Stimulated activated effector memory CD8-positive, alpha-beta T cell treated with anti-CD3 and anti-CD28 coated beads, Interleukin-12 subunit alpha, Interleukin-12 subunit beta, amount 100 ng/mL, for 72 hours (primary cell): Measurements from ENCODE around the gene SOAT1.
A peak's percentile ranks its signal among the peaks of the same experiment; 100 is the strongest.

ENCODE experiments used
- ATAC-seq: fragments of 150-1000 bp; cut with Tn5 transposase; 2 replicates; pipeline ENCODE4 v1.10.0; 2021
- DNase-seq, 2 donors: peaks; one replicate each; pipeline ENCODE4 v3.0.0; 2021 to 2022; ENCODE audit warnings: low spot score in 2 of 2
- H3K27ac Mint-ChIP-seq: one replicate; pipeline ENCODE4 v1.8.0; 2022; ENCODE audit warnings: mild to moderate bottlenecking, mixed read lengths
- H3K36me3 Mint-ChIP-seq: one replicate; pipeline ENCODE4 v1.8.0; 2022; ENCODE audit warnings: mild to moderate bottlenecking, mixed read lengths
- H3K4me1 Mint-ChIP-seq: one replicate; pipeline ENCODE4 v1.8.0; 2022; ENCODE audit warnings: mixed read lengths
- H3K4me3 Mint-ChIP-seq: one replicate; pipeline ENCODE4 v1.8.0; 2022; ENCODE audit warnings: mild to moderate bottlenecking, mixed read lengths
- H3K9me3 Mint-ChIP-seq: one replicate; pipeline ENCODE4 v1.8.0; 2022; ENCODE audit warnings: mixed read lengths

SOAT1 gene

DNA sequence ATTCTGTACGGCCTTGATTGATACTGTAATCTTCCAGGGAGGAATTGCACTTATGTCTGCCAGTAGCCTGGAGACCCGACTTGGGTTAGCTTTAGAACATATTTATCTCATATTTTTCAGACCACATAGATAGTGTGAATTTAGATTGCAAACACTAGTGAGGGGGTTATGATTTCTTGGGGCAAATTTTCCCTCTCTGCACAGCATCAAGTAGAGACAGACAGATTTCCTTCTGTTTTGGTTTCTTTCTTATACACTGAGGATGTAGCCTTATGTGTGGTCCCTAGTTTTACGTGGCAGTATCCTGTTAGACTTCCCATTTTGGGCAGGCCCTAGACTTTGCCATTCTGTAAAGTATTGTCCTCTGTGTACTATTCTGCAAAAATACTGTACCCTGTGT lies 29.0 kb downstream of the SOAT1 start:
- Mint-ChIP-seq H3K27ac (no peak overlapping the region), H3K9me3 (no peaks in the 10 kb centered on the region), H3K4me1 (peaks cover 13% of the 10 kb centered on the region), H3K36me3 (peaks cover 76% of the 10 kb centered on the region), H3K4me3 (no peak overlapping the region)
- ATAC-seq (no peak), DNase-seq (no peak)

DNA sequence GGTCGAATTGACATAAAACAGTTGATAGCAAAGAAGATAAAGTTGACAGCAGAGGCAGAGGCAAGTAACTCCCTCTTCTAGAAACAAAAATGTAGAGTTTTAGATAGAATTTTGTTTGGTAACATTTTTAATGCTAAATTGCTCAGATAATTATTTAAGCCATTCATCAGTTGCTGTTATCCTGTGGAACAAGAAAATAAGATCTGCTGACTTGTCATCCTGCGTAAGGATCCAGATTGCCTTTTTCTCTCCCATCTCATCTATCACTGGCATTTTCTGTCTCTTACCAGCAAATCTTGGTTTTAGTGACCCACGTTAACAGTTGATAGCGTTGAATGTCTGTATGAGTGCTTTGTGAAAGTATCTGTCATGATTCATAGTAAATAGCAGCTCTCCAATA lies 29.8 kb downstream of the SOAT1 start:
- Mint-ChIP-seq H3K4me3 (no peak overlapping the region), H3K4me1 (peaks cover 13% of the 10 kb centered on the region), H3K36me3 (peaks cover 83% of the 10 kb centered on the region), H3K27ac (peak overlapping the region; percentile 58), H3K9me3 (no peaks in the 10 kb centered on the region)
- DNase-seq = no peak
- no peak for ATAC-seq

DNA sequence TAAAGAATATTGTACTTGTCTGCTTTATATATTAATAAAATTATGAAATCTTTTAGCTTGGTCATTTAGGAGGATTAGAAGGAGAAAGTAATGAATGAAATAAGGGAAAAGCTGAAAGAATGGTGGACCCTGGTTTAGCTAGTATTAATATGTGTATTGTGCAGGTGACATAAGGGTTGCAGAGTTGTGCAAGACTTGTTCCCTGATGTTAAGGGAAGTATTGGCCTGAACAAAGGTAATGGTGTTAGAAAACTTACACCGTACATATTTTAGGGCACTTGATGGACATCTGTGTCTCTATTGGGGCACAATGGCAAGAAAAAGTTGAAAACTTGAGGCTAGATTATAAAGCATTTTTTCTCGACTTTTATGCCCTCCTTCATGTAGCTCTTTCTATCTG lies 32.2 kb downstream of the SOAT1 start:
- H3K27ac Mint-ChIP-seq = no peak overlapping the region
- H3K4me3 Mint-ChIP-seq = no peak overlapping the region
- DNase-seq (no peak), ATAC-seq (no peak)
- H3K9me3 Mint-ChIP-seq = no peaks in the 10 kb centered on the region
- H3K36me3 Mint-ChIP-seq = peaks cover 68% of the 10 kb centered on the region
- H3K4me1 Mint-ChIP-seq = peaks cover 19% of the 10 kb centered on the region

DNA sequence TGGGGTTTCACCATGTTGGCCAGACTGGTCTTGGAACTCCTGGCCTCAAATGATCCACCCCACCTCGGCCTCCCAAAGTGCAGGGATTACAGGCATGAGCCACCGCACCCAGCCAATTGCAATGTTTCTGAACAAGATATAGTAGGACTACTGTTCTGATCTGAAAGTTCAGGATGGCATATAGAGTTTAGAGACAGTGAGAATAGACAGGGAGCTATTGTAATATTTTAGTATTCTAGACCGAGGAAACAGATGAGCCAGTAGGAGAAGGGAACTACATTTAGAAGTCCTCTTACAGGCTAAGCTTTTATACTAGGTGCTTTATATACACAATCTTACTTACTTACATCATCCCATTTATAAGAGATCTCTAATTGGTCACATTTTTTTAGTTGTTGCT lies 33.1 kb downstream of the SOAT1 start:
- Mint-ChIP-seq H3K4me3 (no peak overlapping the region), H3K27ac (no peak overlapping the region), H3K4me1 (peaks cover 16% of the 10 kb centered on the region), H3K9me3 (no peaks in the 10 kb centered on the region), H3K36me3 (peaks cover 64% of the 10 kb centered on the region)
- DNase-seq (no peak), ATAC-seq (no peak)

DNA sequence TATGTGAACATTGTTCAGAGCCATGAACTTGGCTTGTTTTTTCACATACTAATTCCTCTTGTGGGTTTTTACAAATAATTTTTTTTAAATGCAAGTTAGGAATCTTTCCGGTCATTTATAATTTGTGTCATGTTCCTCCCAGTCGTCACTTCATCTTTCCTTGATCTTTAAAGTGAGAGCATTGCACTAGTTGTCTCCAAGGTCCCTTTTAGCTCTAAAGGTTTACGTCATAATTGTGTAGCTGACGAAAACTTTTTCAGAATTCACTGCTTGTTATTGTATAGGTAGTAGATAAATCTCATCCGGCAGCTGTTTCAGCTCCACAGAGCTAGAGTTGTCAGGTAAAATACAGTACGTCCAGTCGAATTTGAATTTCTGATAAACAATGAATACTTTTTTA lies 33.6 kb downstream of the SOAT1 start:
- Mint-ChIP-seq H3K27ac (no peak overlapping the region), H3K4me1 (peaks cover 11% of the 10 kb centered on the region), H3K36me3 (peaks cover 60% of the 10 kb centered on the region), H3K9me3 (no peaks in the 10 kb centered on the region), H3K4me3 (no peak overlapping the region)
- DNase-seq = no peak
- ATAC-seq = no peak

DNA sequence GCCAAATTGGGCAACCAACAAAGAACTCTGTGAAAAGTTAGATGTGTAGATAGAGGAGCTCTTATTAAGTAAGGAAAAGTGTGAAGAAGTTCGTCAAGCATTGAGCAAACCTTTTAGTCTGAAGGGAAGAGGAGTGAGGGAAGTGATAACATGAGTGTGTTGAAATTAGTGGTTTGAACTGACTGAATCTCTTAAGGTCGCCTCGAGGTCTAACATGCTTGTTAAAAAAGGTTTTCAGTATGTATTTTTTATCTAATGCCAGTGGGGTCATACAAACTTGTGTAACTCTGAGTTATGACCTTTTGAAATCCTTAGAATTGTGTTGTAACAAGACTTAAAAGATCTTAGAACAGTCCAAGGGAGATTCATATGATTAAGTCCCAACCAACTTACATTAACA lies 34.1 kb downstream of the SOAT1 start:
- Mint-ChIP-seq H3K4me1 (peaks cover 7% of the 10 kb centered on the region), H3K9me3 (no peaks in the 10 kb centered on the region), H3K4me3 (no peak overlapping the region), H3K36me3 (peaks cover 55% of the 10 kb centered on the region), H3K27ac (no peak overlapping the region)
- DNase-seq (no peak), ATAC-seq (no peak)

DNA sequence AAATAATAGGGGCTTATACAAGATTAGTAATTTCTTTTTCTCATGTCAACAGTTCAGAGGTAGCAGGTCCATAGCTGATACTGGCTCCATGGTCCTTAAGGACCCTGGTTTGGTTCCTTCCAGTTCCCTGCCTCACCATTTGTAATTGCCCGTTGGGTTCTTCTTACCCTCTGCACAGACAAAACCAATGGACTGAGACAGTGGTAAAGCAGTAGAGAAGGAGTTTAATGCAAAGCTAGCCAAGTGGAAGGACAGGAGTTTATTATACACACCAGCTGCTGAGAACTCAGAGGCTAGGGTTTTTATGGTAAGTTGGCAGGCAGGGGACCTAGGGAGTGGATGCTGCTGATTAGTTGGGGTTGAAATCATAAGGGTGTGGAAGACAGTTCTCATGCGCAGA lies 36.3 kb downstream of the SOAT1 start:
- Mint-ChIP-seq H3K27ac (no peak overlapping the region), H3K4me3 (no peak overlapping the region), H3K36me3 (peaks cover 39% of the 10 kb centered on the region)

DNA sequence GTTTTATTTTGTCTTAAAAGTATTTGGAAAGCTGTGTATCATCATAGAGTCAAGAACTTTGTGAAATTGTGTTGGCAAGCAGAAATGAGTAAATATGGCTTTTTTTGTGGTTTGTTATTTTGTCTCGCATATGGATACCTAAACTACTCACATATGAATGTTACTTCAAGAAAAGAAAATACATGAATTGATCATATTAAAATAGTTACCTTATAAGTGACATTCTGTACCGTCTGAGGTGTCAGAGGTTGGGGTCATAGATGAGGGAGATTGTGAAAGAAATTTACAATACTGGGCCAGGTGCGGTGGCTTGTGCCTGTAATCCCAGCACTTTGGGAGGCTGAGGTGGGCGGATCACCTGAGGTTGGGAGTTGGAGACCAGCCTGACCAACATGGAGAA lies 40.8 kb downstream of the SOAT1 start:
- ATAC-seq (peak; percentile 82), DNase-seq (no peak)
- Mint-ChIP-seq H3K36me3 (peaks cover 39% of the 10 kb centered on the region), H3K4me1 (peaks cover 12% of the 10 kb centered on the region), H3K4me3 (no peak overlapping the region), H3K27ac (no peak overlapping the region), H3K9me3 (no peaks in the 10 kb centered on the region)

More for the DNA sequence above, 36.3 kb downstream of the SOAT1 start:
- H3K4me1 Mint-ChIP-seq = peaks cover 12% of the 10 kb centered on the region
- DNase-seq (no peak), ATAC-seq (no peak)
- no peaks in the 10 kb centered on the region for H3K9me3 Mint-ChIP-seq

DNA sequence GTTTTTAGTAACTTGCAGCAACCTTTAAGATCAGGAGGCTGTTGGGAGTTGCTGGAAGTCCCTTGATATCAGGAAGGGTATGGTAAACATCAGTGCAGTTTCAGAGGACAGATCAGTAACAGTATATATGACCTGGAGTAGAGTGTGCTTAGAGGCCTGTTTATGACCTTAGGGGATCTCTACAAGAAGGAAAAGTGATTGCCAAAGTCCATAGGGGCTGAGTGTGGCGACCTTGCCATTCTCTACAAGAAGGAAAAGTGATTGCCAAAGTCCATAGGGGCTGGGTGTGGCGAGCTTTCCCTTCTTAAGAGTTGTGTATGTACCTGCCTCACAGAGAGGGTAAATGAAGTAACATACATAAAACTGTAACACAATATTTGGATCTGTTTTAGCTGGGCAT lies 43.7 kb downstream of the SOAT1 start:
- Mint-ChIP-seq H3K9me3 (no peaks in the 10 kb centered on the region), H3K4me3 (no peak overlapping the region), H3K27ac (no peak overlapping the region), H3K36me3 (peaks cover 65% of the 10 kb centered on the region), H3K4me1 (peaks cover 7% of the 10 kb centered on the region)
- DNase-seq = no peak
- no peak for ATAC-seq

DNA sequence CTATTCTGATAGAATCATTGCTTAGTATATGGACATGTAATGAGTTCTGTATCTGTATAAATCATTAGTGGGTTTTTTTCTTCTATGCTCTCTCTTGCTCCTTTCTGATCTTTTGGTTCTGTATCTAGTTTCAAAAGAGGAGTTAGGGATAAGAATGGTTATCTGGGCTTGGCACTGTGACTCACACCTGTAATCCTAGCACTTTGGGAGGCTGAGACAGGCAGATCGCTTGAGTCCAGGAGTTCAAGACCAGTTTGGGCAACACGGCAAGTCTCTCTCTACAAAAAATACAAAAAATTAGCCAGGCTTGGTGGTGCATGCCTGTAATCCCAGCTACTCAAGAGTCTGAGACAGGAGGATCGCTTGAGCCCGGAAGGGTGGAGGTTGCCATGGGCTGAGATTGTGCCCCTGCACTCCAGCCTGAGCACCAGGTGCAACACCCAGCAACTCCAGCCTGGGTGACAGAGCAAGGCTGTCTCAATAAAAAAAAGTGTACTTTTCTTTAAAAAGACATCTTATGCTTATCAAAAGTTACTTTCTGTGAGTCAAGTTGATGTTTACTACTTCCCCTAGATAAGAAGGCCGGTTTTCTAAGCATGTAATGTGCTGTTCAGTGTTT lies 44.5 kb downstream of the SOAT1 start:
- no peak for DNase-seq
- Mint-ChIP-seq H3K36me3 (peaks cover 72% of the 10 kb centered on the region), H3K27ac (no peak overlapping the region), H3K4me3 (no peak overlapping the region), H3K9me3 (no peaks in the 10 kb centered on the region), H3K4me1 (peaks cover 7% of the 10 kb centered on the region)
- no peak for ATAC-seq

DNA sequence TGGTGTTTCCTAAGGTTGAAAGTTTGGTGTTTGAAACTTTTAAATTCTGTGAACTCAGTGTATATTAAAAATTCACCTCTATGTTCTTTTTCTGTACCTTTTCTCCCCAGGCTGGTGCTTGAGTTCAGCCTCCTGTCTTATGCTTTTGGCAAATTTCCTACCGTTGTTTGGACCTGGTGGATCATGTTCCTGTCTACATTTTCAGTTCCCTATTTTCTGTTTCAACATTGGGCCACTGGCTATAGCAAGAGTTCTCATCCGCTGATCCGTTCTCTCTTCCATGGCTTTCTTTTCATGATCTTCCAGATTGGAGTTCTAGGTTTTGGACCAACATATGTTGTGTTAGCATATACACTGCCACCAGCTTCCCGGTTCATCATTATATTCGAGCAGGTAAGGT lies 47.3 kb downstream of the SOAT1 start:
- no peak for ATAC-seq
- Mint-ChIP-seq H3K9me3 (no peaks in the 10 kb centered on the region), H3K4me1 (no peaks in the 10 kb centered on the region), H3K27ac (no peak overlapping the region), H3K36me3 (peaks cover 84% of the 10 kb centered on the region), H3K4me3 (no peak overlapping the region)
- DNase-seq = no peak

DNA sequence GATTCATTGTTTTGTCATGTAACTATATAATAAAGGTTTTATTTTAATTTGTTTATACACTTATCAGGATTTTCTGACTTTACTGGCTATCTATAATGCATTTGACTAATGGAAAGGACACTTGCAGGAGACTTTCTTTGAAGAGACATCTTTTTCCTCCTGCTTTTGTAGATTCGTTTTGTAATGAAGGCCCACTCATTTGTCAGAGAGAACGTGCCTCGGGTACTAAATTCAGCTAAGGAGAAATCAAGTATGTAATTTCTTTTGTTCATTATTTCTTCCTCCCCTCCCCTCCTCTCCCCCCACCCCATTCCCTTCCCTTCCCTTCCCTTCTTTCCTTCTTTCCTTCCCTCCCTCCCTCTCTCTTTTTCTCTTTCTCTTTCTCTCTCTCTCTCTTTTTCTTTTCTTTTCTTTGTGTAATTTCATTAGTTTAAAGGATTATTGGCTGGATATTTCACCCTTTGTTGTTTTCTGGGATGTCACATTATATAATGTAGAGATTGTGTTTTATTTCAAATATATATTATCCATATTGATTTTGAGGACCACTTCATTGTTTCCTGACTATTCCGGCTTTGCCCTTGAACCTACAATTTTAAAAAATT lies 48.4 kb downstream of the SOAT1 start:
- Mint-ChIP-seq H3K4me3 (no peak overlapping the region), H3K36me3 (peaks cover 88% of the 10 kb centered on the region), H3K9me3 (no peaks in the 10 kb centered on the region), H3K27ac (no peak overlapping the region), H3K4me1 (no peaks in the 10 kb centered on the region)
- DNase-seq (no peak), ATAC-seq (no peak)

DNA sequence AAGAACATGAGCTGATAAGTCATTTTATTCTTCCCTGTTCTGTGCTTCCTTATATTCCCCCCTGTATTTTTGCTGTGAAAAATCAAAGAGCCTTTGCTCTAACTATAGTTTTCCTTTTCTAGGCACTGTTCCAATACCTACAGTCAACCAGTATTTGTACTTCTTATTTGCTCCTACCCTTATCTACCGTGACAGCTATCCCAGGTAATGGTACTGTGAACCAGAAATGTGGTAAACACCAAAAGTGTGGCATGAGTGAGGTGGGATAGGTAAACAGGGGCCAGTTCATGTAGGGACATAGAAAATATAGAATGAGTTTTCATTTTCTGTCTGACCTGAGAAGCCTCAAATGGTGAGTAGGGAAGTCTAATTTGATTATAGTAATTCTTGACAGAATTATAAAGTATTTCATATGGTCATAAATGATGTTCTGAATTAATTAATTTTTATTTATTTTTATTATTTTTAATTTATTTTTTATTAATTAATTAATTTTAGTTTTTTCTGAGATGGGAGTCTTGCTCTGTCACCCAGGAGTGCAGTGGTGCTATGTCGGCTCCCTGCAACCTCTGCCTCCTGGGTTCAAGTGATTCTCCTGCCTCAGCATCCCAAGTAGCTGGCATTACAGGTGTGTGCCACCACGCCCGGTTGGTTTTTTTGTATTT lies 49.3 kb downstream of the SOAT1 start:
- DNase-seq (no peak), ATAC-seq (no peak)
- no peaks in the 10 kb centered on the region for H3K9me3 Mint-ChIP-seq
- no peak overlapping the region for H3K4me3 Mint-ChIP-seq
- no peak overlapping the region for H3K27ac Mint-ChIP-seq
- H3K4me1 Mint-ChIP-seq = no peaks in the 10 kb centered on the region
- peaks cover 93% of the 10 kb centered on the region for H3K36me3 Mint-ChIP-seq

DNA sequence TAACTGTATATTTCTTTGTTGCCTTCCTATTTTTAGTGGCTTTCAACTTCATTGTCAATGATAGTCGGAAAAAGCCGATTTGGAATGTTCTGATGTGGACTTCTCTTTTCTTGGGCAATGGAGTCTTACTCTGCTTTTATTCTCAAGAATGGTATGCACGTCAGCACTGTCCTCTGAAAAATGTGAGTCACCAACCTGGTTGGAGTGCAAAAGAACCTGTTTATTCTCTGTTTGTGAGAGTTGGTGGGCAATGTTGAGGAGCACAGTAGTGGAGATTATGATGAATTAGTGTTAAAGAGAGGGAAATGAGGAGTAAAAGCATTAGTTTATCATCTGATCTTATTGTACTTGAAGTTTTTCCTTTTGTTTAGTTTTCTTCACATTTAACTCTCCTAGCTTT lies 57.7 kb downstream of the SOAT1 start:
- ATAC-seq (no peak), DNase-seq (no peak)
- peaks cover 14% of the 10 kb centered on the region for H3K4me1 Mint-ChIP-seq
- H3K4me3 Mint-ChIP-seq = no peak overlapping the region
- peak overlapping the region; percentile 63 for H3K27ac Mint-ChIP-seq
- no peaks in the 10 kb centered on the region for H3K9me3 Mint-ChIP-seq
- H3K36me3 Mint-ChIP-seq = peaks cover 87% of the 10 kb centered on the region

DNA sequence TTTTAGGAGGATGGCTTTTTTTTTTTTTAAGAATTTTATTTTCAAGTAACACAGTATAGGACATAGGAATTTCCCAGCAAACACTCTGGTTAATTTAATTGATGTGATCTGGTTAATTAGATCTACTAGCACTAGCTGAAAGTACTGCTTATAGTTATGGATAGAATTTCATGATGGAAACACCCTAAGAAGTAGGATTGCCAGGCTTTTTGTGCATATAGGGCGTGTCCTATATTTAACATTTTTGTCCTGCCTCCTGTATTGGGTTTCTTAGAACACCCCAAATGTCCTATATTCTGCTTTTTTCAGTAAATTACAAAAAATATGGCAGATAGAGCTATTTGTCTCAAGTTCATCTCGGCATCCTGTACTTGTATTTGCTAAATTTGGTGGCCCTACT lies 58.6 kb downstream of the SOAT1 start:
- H3K27ac Mint-ChIP-seq = peak overlapping the region; percentile 6
- H3K4me1 Mint-ChIP-seq = peaks cover 14% of the 10 kb centered on the region
- ATAC-seq = no peak
- no peak for DNase-seq
- H3K4me3 Mint-ChIP-seq = no peak overlapping the region
- H3K36me3 Mint-ChIP-seq = peaks cover 83% of the 10 kb centered on the region
- H3K9me3 Mint-ChIP-seq = no peaks in the 10 kb centered on the region

DNA sequence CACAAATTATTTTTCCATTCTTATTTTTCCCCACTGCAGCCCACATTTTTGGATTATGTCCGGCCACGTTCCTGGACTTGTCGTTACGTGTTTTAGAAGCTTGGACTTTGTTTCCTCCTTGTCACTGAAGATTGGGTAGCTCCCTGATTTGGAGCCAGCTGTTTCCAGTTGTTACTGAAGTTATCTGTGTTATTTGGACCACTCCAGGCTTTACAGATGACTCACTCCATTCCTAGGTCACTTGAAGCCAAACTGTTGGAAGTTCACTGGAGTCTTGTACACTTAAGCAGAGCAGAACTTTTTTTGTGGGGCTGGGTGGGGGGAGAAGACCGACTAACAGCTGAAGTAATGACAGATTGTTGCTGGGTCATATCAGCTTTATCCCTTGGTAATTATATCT lies 59.9 kb downstream of the SOAT1 start:
- Mint-ChIP-seq H3K27ac (no peak overlapping the region), H3K4me1 (peaks cover 14% of the 10 kb centered on the region), H3K36me3 (peaks cover 69% of the 10 kb centered on the region), H3K9me3 (no peaks in the 10 kb centered on the region), H3K4me3 (no peak overlapping the region)
- ATAC-seq (no peak), DNase-seq (no peak)
